WTC11 (cell line): ENCODE measurements around the gene ATP6V1F. TPM values are rescaled to one million over a fixed set of nuclear protein-coding genes. Genes with fewer than 3 reads are reported as not detected.

Experiments
- ATF6 ChIP-seq: sonication (generic); formaldehyde crosslinking; IDR thresholded peaks from 2 replicates; pipeline ENCODE4 v1.8.1; 2023; ENCODE audit warnings: mild to moderate bottlenecking, missing genetic modification reagents
- CBFB ChIP-seq: sonication (generic); formaldehyde crosslinking; IDR thresholded peaks from 2 replicates; pipeline ENCODE4 v1.8.1; 2022; ENCODE audit warnings: mild to moderate bottlenecking, low read depth, missing genetic modification reagents
- FOXP1 ChIP-seq: sonication (generic); formaldehyde crosslinking; IDR thresholded peaks from 2 replicates; pipeline ENCODE4 v1.8.0; 2022; ENCODE audit warnings: missing genetic modification reagents, mild to moderate bottlenecking, moderate library complexity, borderline replicate concordance
- SMAD3 ChIP-seq: sonication (generic); formaldehyde crosslinking; IDR thresholded peaks from 2 replicates; pipeline ENCODE4 v1.8.0; 2022; ENCODE audit warnings: missing genetic modification reagents, mild to moderate bottlenecking, borderline replicate concordance
- SMAD4 ChIP-seq: sonication (generic); formaldehyde crosslinking; IDR thresholded peaks from 2 replicates; pipeline ENCODE4 v1.8.0; 2022; ENCODE audit warnings: mild to moderate bottlenecking, missing genetic modification reagents
- SOX15 ChIP-seq: fragments of 250-450 bp; sonication (Bioruptor Pico); IDR thresholded peaks from 2 replicates; pipeline ENCODE4 v1.9.0; 2021; ENCODE audit warnings: mild to moderate bottlenecking
- USF1 ChIP-seq: sonication (generic); formaldehyde crosslinking; IDR thresholded peaks from 2 replicates; pipeline ENCODE4 v1.8.0; 2022; ENCODE audit warnings: mild to moderate bottlenecking, missing genetic modification reagents
- ZNF138 ChIP-seq: sonication (generic); formaldehyde crosslinking; conservative IDR thresholded peaks from 2 replicates; pipeline ENCODE4 v1.8.1; 2022; ENCODE audit warnings: mild to moderate bottlenecking, moderate library complexity, missing genetic modification reagents
- ZNF232 ChIP-seq: sonication (generic); formaldehyde crosslinking; IDR thresholded peaks from 2 replicates; pipeline ENCODE4 v1.8.0; 2022; ENCODE audit warnings: mild to moderate bottlenecking, missing genetic modification reagents
- total RNA-seq: library from RNA; stranded (reverse); gene quantifications from 3 replicates; pipeline ENCODE4 v1.2.3, GENCODE V29; 2021
- TF ChIP-seq, protein P1 (sequence below): sonication (generic); formaldehyde crosslinking; IDR thresholded peaks from 2 replicates; pipeline ENCODE4 v1.8.0; 2023; ENCODE audit warnings: missing genetic modification reagents
- TF ChIP-seq, protein P2 (sequence below): sonication (generic); formaldehyde crosslinking; IDR thresholded peaks from 2 replicates; pipeline ENCODE4 v1.8.0; 2022; ENCODE audit warnings: missing genetic modification reagents
- TF ChIP-seq, protein P3 (sequence below): sonication (generic); formaldehyde crosslinking; IDR thresholded peaks from 2 replicates; pipeline ENCODE4 v1.8.0; 2022; ENCODE audit warnings: mild to moderate bottlenecking, missing genetic modification reagents
- TF ChIP-seq, protein P4 (sequence below): sonication (generic); formaldehyde crosslinking; IDR thresholded peaks from 2 replicates; pipeline ENCODE4 v1.8.1; 2023; ENCODE audit warnings: mild to moderate bottlenecking, missing genetic modification reagents
- TF ChIP-seq, protein P5 (sequence below): sonication (generic); formaldehyde crosslinking; IDR thresholded peaks from 2 replicates; pipeline ENCODE4 v1.8.1; 2023; ENCODE audit warnings: mild to moderate bottlenecking, moderate library complexity, missing genetic modification reagents
- TF ChIP-seq, protein P6 (sequence below): fragments of 250-450 bp; sonication (Bioruptor Pico); IDR thresholded peaks from 2 replicates; pipeline ENCODE4 v1.8.0; 2021; ENCODE audit warnings: mild to moderate bottlenecking
- TF ChIP-seq, protein P7 (sequence below): sonication (generic); formaldehyde crosslinking; IDR thresholded peaks from 2 replicates; pipeline ENCODE4 v1.8.1; 2023; ENCODE audit warnings: mild to moderate bottlenecking, missing genetic modification reagents, moderate library complexity

ATP6V1F gene
- total RNA-seq, 1 experiment from 2014 or later = 117 TPM

DNA sequence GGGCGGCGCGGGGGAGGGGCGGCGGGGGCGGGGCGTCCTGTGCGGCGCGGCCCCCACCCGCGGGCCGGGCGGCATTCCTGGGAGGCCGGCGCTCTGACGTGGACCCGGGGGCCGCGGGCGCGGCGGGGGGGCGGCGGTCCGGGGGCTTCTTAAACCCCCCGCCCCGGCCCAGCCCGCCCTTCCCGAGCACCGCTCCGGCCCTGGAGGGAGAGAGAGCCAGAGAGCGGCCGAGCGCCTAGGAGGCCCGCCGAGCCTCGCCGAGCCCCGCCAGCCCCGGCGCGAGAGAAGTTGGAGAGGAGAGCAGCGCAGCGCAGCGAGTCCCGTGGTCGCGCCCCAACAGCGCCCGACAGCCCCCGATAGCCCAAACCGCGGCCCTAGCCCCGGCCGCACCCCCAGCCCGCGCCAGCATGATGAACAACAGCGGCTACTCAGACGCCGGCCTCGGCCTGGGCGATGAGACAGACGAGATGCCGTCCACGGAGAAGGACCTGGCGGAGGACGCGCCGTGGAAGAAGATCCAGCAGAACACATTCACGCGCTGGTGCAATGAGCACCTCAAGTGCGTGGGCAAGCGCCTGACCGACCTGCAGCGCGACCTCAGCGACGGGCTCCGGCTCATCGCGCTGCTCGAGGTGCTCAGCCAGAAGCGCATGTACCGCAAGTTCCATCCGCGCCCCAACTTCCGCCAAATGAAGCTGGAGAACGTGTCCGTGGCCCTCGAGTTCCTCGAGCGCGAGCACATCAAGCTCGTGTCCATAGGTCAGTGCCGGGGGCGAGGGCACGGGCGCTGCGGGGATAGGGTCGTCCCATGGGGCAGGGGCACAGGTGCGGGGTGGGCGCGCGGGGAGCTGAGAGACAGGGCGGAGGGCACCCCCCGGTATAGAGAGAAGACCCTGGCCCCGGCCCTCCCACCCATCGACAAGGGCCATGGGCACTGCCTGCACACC lies 32.2 kb upstream of the ATP6V1F start, which contains the start of gene FLNC (continued):
- no peak for TF ChIP-seq ATF6 (CRISPR knock-in tag)
- TF ChIP-seq ZNF138 (CRISPR knock-in tag) = no peak
- peak; percentile 91 for TF ChIP-seq FOXP1 (CRISPR knock-in tag)
- TF ChIP-seq, protein P1, sequence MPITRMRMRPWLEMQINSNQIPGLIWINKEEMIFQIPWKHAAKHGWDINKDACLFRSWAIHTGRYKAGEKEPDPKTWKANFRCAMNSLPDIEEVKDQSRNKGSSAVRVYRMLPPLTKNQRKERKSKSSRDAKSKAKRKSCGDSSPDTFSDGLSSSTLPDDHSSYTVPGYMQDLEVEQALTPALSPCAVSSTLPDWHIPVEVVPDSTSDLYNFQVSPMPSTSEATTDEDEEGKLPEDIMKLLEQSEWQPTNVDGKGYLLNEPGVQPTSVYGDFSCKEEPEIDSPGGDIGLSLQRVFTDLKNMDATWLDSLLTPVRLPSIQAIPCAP = peak; percentile 76; the same call in 1 of the 2 replicates
- no peak for TF ChIP-seq CBFB (CRISPR knock-in tag)
- TF ChIP-seq ZNF232 (CRISPR knock-in tag) = peak; percentile 93
- TF ChIP-seq USF1 (CRISPR knock-in tag) = peak; percentile 63; the same call in 1 of the 2 replicates
- TF ChIP-seq SMAD4 = peak; percentile 46; the same call in 1 of the 2 replicates
- TF ChIP-seq, protein P2, sequence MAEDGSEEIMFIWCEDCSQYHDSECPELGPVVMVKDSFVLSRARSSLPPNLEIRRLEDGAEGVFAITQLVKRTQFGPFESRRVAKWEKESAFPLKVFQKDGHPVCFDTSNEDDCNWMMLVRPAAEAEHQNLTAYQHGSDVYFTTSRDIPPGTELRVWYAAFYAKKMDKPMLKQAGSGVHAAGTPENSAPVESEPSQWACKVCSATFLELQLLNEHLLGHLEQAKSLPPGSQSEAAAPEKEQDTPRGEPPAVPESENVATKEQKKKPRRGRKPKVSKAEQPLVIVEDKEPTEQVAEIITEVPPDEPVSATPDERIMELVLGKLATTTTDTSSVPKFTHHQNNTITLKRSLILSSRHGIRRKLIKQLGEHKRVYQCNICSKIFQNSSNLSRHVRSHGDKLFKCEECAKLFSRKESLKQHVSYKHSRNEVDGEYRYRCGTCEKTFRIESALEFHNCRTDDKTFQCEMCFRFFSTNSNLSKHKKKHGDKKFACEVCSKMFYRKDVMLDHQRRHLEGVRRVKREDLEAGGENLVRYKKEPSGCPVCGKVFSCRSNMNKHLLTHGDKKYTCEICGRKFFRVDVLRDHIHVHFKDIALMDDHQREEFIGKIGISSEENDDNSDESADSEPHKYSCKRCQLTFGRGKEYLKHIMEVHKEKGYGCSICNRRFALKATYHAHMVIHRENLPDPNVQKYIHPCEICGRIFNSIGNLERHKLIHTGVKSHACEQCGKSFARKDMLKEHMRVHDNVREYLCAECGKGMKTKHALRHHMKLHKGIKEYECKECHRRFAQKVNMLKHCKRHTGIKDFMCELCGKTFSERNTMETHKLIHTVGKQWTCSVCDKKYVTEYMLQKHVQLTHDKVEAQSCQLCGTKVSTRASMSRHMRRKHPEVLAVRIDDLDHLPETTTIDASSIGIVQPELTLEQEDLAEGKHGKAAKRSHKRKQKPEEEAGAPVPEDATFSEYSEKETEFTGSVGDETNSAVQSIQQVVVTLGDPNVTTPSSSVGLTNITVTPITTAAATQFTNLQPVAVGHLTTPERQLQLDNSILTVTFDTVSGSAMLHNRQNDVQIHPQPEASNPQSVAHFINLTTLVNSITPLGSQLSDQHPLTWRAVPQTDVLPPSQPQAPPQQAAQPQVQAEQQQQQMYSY (CRISPR knock-in tag) = peak; percentile 60
- TF ChIP-seq, protein P3, sequence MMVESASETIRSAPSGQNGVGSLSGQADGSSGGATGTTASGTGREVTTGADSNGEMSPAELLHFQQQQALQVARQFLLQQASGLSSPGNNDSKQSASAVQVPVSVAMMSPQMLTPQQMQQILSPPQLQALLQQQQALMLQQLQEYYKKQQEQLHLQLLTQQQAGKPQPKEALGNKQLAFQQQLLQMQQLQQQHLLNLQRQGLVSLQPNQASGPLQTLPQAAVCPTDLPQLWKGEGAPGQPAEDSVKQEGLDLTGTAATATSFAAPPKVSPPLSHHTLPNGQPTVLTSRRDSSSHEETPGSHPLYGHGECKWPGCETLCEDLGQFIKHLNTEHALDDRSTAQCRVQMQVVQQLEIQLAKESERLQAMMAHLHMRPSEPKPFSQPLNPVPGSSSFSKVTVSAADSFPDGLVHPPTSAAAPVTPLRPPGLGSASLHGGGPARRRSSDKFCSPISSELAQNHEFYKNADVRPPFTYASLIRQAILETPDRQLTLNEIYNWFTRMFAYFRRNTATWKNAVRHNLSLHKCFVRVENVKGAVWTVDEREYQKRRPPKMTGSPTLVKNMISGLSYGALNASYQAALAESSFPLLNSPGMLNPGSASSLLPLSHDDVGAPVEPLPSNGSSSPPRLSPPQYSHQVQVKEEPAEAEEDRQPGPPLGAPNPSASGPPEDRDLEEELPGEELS (CRISPR knock-in tag) = peak; percentile 99
- TF ChIP-seq, protein P4, sequence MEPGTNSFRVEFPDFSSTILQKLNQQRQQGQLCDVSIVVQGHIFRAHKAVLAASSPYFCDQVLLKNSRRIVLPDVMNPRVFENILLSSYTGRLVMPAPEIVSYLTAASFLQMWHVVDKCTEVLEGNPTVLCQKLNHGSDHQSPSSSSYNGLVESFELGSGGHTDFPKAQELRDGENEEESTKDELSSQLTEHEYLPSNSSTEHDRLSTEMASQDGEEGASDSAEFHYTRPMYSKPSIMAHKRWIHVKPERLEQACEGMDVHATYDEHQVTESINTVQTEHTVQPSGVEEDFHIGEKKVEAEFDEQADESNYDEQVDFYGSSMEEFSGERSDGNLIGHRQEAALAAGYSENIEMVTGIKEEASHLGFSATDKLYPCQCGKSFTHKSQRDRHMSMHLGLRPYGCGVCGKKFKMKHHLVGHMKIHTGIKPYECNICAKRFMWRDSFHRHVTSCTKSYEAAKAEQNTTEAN (CRISPR knock-in tag) = no peak; the same call in 1 of the 2 replicates
- peak; percentile 91 for TF ChIP-seq SMAD3
- TF ChIP-seq SOX15 (CRISPR knock-in tag) = no peak
- TF ChIP-seq, protein P5, sequence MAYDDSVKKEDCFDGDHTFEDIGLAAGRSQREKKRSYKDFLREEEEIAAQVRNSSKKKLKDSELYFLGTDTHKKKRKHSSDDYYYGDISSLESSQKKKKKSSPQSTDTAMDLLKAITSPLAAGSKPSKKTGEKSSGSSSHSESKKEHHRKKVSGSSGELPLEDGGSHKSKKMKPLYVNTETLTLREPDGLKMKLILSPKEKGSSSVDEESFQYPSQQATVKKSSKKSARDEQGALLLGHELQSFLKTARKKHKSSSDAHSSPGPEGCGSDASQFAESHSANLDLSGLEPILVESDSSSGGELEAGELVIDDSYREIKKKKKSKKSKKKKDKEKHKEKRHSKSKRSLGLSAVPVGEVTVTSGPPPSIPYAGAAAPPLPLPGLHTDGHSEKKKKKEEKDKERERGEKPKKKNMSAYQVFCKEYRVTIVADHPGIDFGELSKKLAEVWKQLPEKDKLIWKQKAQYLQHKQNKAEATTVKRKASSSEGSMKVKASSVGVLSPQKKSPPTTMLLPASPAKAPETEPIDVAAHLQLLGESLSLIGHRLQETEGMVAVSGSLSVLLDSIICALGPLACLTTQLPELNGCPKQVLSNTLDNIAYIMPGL (CRISPR knock-in tag) = peak; percentile 73
- TF ChIP-seq, protein P6, sequence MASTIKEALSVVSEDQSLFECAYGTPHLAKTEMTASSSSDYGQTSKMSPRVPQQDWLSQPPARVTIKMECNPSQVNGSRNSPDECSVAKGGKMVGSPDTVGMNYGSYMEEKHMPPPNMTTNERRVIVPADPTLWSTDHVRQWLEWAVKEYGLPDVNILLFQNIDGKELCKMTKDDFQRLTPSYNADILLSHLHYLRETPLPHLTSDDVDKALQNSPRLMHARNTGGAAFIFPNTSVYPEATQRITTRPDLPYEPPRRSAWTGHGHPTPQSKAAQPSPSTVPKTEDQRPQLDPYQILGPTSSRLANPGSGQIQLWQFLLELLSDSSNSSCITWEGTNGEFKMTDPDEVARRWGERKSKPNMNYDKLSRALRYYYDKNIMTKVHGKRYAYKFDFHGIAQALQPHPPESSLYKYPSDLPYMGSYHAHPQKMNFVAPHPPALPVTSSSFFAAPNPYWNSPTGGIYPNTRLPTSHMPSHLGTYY (CRISPR knock-in tag) = no peak
- TF ChIP-seq, protein P7, sequence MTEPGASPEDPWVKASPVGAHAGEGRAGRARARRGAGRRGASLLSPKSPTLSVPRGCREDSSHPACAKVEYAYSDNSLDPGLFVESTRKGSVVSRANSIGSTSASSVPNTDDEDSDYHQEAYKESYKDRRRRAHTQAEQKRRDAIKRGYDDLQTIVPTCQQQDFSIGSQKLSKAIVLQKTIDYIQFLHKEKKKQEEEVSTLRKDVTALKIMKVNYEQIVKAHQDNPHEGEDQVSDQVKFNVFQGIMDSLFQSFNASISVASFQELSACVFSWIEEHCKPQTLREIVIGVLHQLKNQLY (CRISPR knock-in tag) = no peak
